ENCODE data around the gene SMYD3. TPM values are rescaled to one million over a fixed set of nuclear protein-coding genes. Genes with fewer than 3 reads are reported as not detected.

SMYD3 gene
- total and polyA plus RNA-seq, 10 of the 15 experiments (the other 5 are each of a cell fraction or from before 2014, with no cell fraction given), result 18.3 to 54.0 (median 24.8) TPM

- TF ChIP-seq PKNOX1 (IDR thresholded peaks at IDR 0.05) (no peak), MTA2 (IDR thresholded peaks at IDR 0.05; ENCODE audit: low read depth) (peak; percentile 81)
These were observed 699.8 kb downstream of the SMYD3 start (continued) for GRCh38 chr1:245807306-245807705.

- in situ Hi-C loops (cut with MboI), result no loop called here
- TF ChIP-seq MEF2B (IDR thresholded peaks at IDR 0.05; ENCODE audit: partially characterized antibody, poor library complexity, severe bottlenecking), result no peak
- no peak for TF ChIP-seq REST (IDR thresholded peaks at IDR 0.05; ENCODE audit: low read depth, low read length)
- no peak for TF ChIP-seq BCL11A (IDR thresholded peaks at IDR 0.05; ENCODE audit: low read depth, low read length)
- TF ChIP-seq MEF2A (IDR thresholded peaks at IDR 0.05; ENCODE audit: insufficient read depth, low read depth, low read length), result no peak
- no peak for TF ChIP-seq ZSCAN29 (IDR thresholded peaks at IDR 0.05)
- TF ChIP-seq PAX5 (IDR thresholded peaks at IDR 0.05; ENCODE audit: borderline replicate concordance, low read depth, low read length), result no peak
- no peak for TF ChIP-seq PAX8 (IDR thresholded peaks at IDR 0.05)
- no peak for TF ChIP-seq HDAC2 (IDR thresholded peaks at IDR 0.05)
- TF ChIP-seq PKNOX1 (IDR thresholded peaks at IDR 0.05), result no peak
- no peak for TF ChIP-seq SRF (IDR thresholded peaks at IDR 0.05; ENCODE audit: low read depth in 2 of 2, low read length in 2 of 2)
- TF ChIP-seq HSF1 (IDR thresholded peaks at IDR 0.05; ENCODE audit: low read depth, low read length), result no peak
- TF ChIP-seq TCF7 (IDR thresholded peaks at IDR 0.05; ENCODE audit: borderline replicate concordance), result no peak
- no peak for TF ChIP-seq TCF3 (IDR thresholded peaks at IDR 0.05; ENCODE audit: borderline replicate concordance, insufficient read depth, low read depth, low read length)
- no peak for TF ChIP-seq LARP7 (IDR thresholded peaks at IDR 0.05)
- no peak for TF ChIP-seq POLR2AphosphoS2 (IDR thresholded peaks at IDR 0.05; ENCODE audit: low read depth, low read length)
- no peak for TF ChIP-seq KLF5 (IDR thresholded peaks at IDR 0.05; ENCODE audit: partially characterized antibody)
These were observed 701.5 kb downstream of the SMYD3 start for GRCh38 chr1:245805532-245805931.

More at GRCh38 chr1:245805532-245805931, 701.5 kb downstream of the SMYD3 start:
- Histone ChIP-seq H3K79me2 (ENCODE audit: control insufficient read depth, insufficient read depth, low read length) (no peaks in the 10 kb centered on the region), H2AFZ (ENCODE audit: control insufficient read depth, low read depth, low read length) (no peak overlapping the region), H3K4me2 (ENCODE audit: control insufficient read depth, insufficient read depth) (no peak overlapping the region), H3K9ac (ENCODE audit: control insufficient read depth, insufficient read depth, low read length) (no peak overlapping the region), H3K4me3 (no peak overlapping the region), H3K27me3 (replicated peaks in 1 of 2; ENCODE audit: control insufficient read depth in 2 of 2, insufficient read depth in 2 of 2, low read length in 1 of 2) (no peaks in the 10 kb centered on the region), H3K36me3 (ENCODE audit: control insufficient read depth in 2 of 2, insufficient read depth in 2 of 2, low read length in 1 of 2) (no peaks in the 10 kb centered on the region), H3K4me1 (ENCODE audit: control insufficient read depth, insufficient read depth, low read length) (peaks cover 36% of the 10 kb centered on the region), H4K20me1 (ENCODE audit: control insufficient read depth, insufficient read depth) (no peaks in the 10 kb centered on the region), H3K27ac (ENCODE audit: control insufficient read depth, insufficient read depth) (no peak overlapping the region), H3K9me3 (replicated peaks; ENCODE audit: control insufficient read depth, insufficient read depth, low read length) (no peaks in the 10 kb centered on the region)
- SMC1A ChIA-PET (ENCODE audit: uncharacterized antibody, unreplicated experiment), result interaction anchor here (0.7 to 2.2 kb wide), 10 partner anchors 9 to 804 kb away, joined by 3 to 9 read pairs (median 3); no protein-coding TSS in a partner anchor
- DNase-seq (ENCODE audit: low read depth, low spot score) (no peak), FAIRE-seq (no peak), ATAC-seq (no peak)
- intact Hi-C loops (cut with micrococcal nuclease; ENCODE audit: unreplicated experiment), result loop anchor here (5.0 to 10.0 kb wide), 2 partner anchors 61 to 197 kb away; no protein-coding TSS in a partner anchor
- BruUV-seq (replicated peaks), result no TSS peak
- POLR2A ChIA-PET, result interaction anchor here (0.5 kb wide), 1 partner anchor 603 kb away, joined by 4 read pairs; no protein-coding TSS in a partner anchor
- RAD21 ChIA-PET (ENCODE audit: unreplicated experiment), result interaction anchor here (1.2 kb wide), 1 partner anchor 194 kb away, joined by 3 read pairs; no protein-coding TSS in a partner anchor
- CTCF ChIA-PET, result interaction anchor here (1.1 kb wide), 1 partner anchor 186 kb away, joined by 3 read pairs; no protein-coding TSS in a partner anchor
- 0% methylated on average over 1 of the region's 1 CpG for WGBS (ENCODE audit: insufficient coverage, insufficient replicate concordance, low lambda C conversion rate, missing lambda C conversion rate)
